GM12865 (cell line): ENCODE measurements around the gene CEACAM4.
A peak's percentile ranks its signal among the peaks of the same experiment; 100 is the strongest.

Experiments
- DNase-seq: peaks from one replicate; pipeline ENCODE4 v3.0.0; 2010; ENCODE audit warnings: low read depth
- H3K4me3 ChIP-seq: 2 replicates; pipeline ENCODE4 v1.5.1; 2011; ENCODE audit warnings: mild to moderate bottlenecking, low read depth, low read length, control low read depth
- TF ChIP-seq, protein P1 (sequence below): IDR thresholded peaks from 2 replicates; pipeline ENCODE4 v1.5.1; 2011; ENCODE audit warnings: low read length, control low read depth, low read depth, inconsistent platforms; ENCODE audit not compliant: insufficient read depth; ENCODE audit errors: missing control alignments

CEACAM4 gene

DNA sequence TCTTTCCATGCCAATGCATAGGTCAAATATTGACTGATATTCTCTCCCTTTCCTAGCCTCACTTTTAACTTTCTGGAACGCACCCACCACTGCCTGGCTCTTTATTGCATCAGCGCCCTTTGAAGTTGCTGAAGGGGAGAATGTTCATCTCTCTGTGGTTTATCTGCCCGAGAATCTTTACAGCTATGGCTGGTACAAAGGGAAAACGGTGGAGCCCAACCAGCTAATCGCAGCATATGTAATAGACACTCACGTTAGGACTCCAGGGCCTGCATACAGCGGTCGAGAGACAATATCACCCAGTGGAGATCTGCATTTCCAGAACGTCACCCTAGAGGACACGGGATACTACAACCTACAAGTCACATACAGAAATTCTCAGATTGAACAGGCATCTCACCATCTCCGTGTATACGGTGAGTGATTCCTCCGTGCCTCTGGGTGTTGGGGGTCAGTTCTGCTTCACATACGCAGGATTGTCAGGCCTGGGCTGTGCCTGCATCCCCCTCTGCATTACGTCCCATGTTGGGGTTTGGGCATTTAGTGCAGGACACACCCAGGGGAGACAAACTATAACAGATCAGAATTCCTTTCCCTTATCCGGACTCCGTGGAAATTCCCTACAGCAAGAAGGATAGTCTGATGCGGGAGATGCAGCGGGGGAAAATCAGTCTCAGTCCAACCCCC is 49.6 kb downstream of the CEACAM4 start:
- TF ChIP-seq, protein P1, sequence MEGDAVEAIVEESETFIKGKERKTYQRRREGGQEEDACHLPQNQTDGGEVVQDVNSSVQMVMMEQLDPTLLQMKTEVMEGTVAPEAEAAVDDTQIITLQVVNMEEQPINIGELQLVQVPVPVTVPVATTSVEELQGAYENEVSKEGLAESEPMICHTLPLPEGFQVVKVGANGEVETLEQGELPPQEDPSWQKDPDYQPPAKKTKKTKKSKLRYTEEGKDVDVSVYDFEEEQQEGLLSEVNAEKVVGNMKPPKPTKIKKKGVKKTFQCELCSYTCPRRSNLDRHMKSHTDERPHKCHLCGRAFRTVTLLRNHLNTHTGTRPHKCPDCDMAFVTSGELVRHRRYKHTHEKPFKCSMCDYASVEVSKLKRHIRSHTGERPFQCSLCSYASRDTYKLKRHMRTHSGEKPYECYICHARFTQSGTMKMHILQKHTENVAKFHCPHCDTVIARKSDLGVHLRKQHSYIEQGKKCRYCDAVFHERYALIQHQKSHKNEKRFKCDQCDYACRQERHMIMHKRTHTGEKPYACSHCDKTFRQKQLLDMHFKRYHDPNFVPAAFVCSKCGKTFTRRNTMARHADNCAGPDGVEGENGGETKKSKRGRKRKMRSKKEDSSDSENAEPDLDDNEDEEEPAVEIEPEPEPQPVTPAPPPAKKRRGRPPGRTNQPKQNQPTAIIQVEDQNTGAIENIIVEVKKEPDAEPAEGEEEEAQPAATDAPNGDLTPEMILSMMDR = no peak

DNA sequence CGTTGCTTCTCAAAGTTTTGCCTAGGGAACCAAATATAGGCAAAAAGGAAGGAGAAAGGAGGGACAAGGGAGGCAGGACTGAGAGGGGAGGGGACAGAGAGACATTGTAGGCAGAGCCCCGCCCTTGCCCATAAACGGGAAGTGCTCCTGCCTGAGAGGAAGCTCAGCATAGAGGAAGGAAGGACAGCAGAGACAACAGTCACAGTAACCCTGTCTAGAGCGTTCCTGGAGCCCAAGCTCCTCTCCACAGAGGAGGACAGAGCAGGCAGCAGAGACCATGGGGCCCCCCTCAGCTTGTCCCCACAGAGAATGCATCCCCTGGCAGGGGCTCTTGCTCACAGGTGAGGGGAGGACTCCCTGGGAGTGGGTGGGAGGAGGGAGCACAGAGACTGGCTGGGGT is 50.9 kb downstream of the CEACAM4 start, which contains the start of gene CEACAM21:
TSS of gene CEACAM21 (plus strand) at position 169 of the 400 bp plus-strand sequence. CDS start at position 278, 109 bp downstream.
- TF ChIP-seq, protein P1 = no peak
- DNase-seq = peak; percentile 78
- H3K4me3 ChIP-seq = peak within 1 kb of the TSS; percentile 45

More for the DNA sequence above, 49.6 kb downstream of the CEACAM4 start:
- DNase-seq = no peak
- H3K4me3 ChIP-seq = no peak overlapping the region

DNA sequence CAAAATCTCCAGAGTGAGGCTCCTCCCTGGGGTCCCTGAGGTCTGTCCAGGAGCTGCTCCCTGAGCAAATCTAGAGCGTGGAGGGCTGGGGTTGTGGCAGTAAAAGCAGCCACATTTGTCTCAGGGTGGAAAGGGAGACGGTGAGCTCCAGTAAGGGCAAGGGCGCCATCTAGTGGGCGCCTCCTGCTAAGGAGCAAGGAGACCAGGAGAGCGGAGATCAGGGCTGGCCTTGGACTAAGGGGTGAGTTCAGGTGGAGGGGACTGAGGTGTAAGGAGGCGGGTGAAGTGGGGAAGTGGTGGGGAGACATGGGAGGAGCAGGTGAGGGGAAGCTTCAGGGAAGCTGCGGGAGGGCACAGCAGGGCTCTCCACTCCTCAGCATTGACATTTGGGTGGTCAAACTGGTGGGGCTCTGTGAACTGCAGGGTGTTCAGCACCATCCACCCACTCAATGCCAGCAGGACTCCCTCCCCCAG is 56.2 kb downstream of the CEACAM4 start:
- peak; percentile 88 for DNase-seq

DNA sequence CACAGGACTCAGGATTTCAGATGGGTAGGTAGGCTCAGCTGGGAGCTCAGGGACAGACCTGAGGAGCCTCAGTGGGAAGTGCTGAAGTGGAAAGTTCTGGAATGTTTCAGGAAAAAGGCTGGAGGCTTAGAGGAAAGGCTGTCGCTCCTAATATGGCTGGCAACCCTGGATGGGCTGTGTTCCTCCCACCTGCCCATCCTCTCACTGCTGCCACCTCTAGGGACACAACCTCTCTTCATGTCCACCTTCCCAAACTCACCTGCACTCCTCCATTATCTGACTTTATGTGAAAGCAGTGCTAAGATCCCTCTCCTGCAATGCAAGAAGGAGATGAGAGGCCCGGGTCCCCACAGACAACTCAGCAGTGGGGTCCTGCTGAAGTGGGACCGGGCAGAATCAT is 56.7 kb downstream of the CEACAM4 start:
- H3K4me3 ChIP-seq = no peak overlapping the region
- TF ChIP-seq, protein P1 = no peak
- DNase-seq = no peak

More for the DNA sequence above, 56.2 kb downstream of the CEACAM4 start:
- TF ChIP-seq, protein P1 = peak; percentile 94
- no peak overlapping the region for H3K4me3 ChIP-seq

DNA sequence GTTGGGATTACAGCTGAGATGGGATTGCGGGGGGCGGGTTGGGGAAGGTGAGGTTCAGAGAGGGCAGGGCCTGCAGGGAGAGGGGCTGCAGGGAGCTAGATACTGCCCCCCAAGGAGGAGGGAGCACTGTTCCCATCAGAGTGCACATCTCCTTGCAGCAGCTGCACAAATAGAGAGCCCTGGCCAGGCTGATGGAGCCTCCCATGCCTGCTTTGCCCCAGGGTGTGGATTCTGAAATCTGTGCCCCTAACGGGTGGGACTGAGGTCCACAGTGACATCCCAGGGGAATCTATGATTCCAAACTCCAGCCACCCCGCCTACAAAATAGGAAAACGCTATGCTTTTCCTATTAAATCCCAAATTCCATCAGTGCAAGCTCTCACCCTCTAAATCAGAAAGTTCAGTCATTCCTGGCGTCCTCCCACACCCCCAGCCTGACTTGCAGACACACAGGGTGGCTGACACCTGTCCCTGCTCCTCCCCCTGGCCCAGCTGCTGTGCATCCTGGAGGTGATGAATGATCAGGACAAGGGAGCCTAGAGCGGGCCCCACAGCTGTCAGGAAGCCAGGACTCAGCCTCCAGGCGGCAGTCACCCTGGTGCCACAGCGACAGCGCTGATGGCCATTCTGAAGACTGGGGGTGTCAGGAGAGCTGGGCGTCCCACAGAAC is 57.3 kb downstream of the CEACAM4 start:
- TF ChIP-seq, protein P1 = no peak
- no peak for DNase-seq
- no peak overlapping the region for H3K4me3 ChIP-seq
